HepG2 (cell line): Measurements from ENCODE around the gene CDHR1.

ENCODE experiments used
- CTCF ChIP-seq: sonication (generic); formaldehyde crosslinking; IDR thresholded peaks from 2 replicates; pipeline ENCODE4 v1.5.0; 2020; ENCODE audit warnings: mild to moderate bottlenecking, missing genetic modification reagents, moderate library complexity
- ETS1 ChIP-seq: sonication (generic); formaldehyde crosslinking; IDR thresholded peaks from 2 replicates; pipeline ENCODE4 v1.4.0; 2020; ENCODE audit warnings: missing genetic modification reagents
- EZH2 ChIP-seq: conservative IDR thresholded peaks from 2 replicates; pipeline ENCODE4 v1.6.1; 2012; ENCODE audit warnings: mild to moderate bottlenecking, low read depth, low read length, moderate library complexity
- FOXP1 ChIP-seq, 2 experiments: fragments of 450-650 bp in 1 of 2; IDR thresholded peaks; 2 replicates each; pipeline ENCODE4 v1.6.1; 2017 to 2018; ENCODE audit warnings: antibody characterized with exemption in 1 of 2
- MLX ChIP-seq: IDR thresholded peaks from 2 replicates; pipeline ENCODE4 v1.6.1; 2016
- MXD3 ChIP-seq: IDR thresholded peaks from 2 replicates; pipeline ENCODE4 v1.6.1; 2016; ENCODE audit warnings: mild to moderate bottlenecking, missing biosample characterization, missing genetic modification reagents
- NONO ChIP-seq, 2 experiments: fragments of 450-650 bp in 1 of 2; sonication (generic) in 1 of 2; formaldehyde crosslinking in 1 of 2; IDR thresholded peaks in 1 of 2; conservative IDR thresholded peaks in 1 of 2; 2 replicates each; pipeline versions ENCODE4 v1.6.1 to v1.8.0; 2017 to 2022; ENCODE audit warnings: mild to moderate bottlenecking in 1 of 2, missing genetic modification reagents in 1 of 2, moderate library complexity in 1 of 2
- RORA ChIP-seq: sonication (generic); formaldehyde crosslinking; IDR thresholded peaks from 2 replicates; pipeline ENCODE4 v1.5.0; 2020; ENCODE audit warnings: mild to moderate bottlenecking, missing genetic modification reagents, moderate library complexity
- SMC3 ChIP-seq: IDR thresholded peaks from 2 replicates; pipeline ENCODE4 v1.6.1; 2011; ENCODE audit warnings: low read length, improper control_type of control experiment
- TARDBP ChIP-seq: sonication (generic); formaldehyde crosslinking; IDR thresholded peaks from 2 replicates; pipeline ENCODE4 v1.8.0; 2022; ENCODE audit warnings: mild to moderate bottlenecking, missing genetic modification reagents
- TCF7 ChIP-seq: sonication (generic); IDR thresholded peaks from 2 replicates; pipeline ENCODE4 v1.6.1; 2016; ENCODE audit warnings: antibody characterized with exemption, low read depth
- TOE1 ChIP-seq: sonication (generic); formaldehyde crosslinking; IDR thresholded peaks from 2 replicates; pipeline ENCODE4 v1.4.0; 2020; ENCODE audit warnings: mild to moderate bottlenecking, missing genetic modification reagents
- USF2 ChIP-seq, 2 experiments: sonication (generic) in 1 of 2; formaldehyde crosslinking in 1 of 2; IDR thresholded peaks; 2 replicates each; pipeline versions ENCODE4 v1.5.1 to v1.6.1; 2011 to 2020; ENCODE audit warnings: borderline replicate concordance in 1 of 2, low read depth in 1 of 2, low read length in 1 of 2, mild to moderate bottlenecking in 1 of 2, missing genetic modification reagents in 1 of 2, moderate library complexity in 1 of 2

GRCh38 chr10:84166620-84167288, 27.6 kb upstream of the CDHR1 start:
- TF ChIP-seq RORA (CRISPR knock-in tag): no peak
- no peak for TF ChIP-seq ETS1
- TF ChIP-seq MLX: no peak
- TF ChIP-seq NONO (IDR thresholded peaks at IDR 0.05): no peak
- TF ChIP-seq NONO (CRISPR knock-in tag; conservative IDR thresholded peaks at IDR 0.05): no peak
- no peak for TF ChIP-seq MXD3
- TF ChIP-seq FOXP1 (IDR thresholded peaks at IDR 0.05): no peak
- no peak for TF ChIP-seq FOXP1 (CRISPR knock-in tag; IDR thresholded peaks at IDR 0.05)
- TF ChIP-seq USF2 (IDR thresholded peaks at IDR 0.05; ENCODE audit: low read depth, low read length): no peak
- TF ChIP-seq USF2 (CRISPR knock-in tag; IDR thresholded peaks at IDR 0.05; ENCODE audit: borderline replicate concordance): no peak
- no peak for TF ChIP-seq TARDBP (CRISPR knock-in tag)
- TF ChIP-seq TCF7: no peak
- TF ChIP-seq CTCF (CRISPR knock-in tag): no peak
- no peak for TF ChIP-seq TOE1
- TF ChIP-seq SMC3: no peak
- TF ChIP-seq EZH2: no peak
